Heart left ventricle (tissue), 16 donors: ENCODE results near the gene COX19. TPM values are rescaled to one million over a fixed set of nuclear protein-coding genes. Genes with fewer than 3 reads are reported as not detected.

ENCODE experiments used
- ATAC-seq, 4 donors: fragments of 200-7000 bp; cut with Tn5 transposase; one replicate each; pipeline ENCODE4 v1.9.1; 2020 to 2022; ENCODE audit warnings: moderate library complexity in 4 of 4, mild to moderate bottlenecking in 3 of 4, moderate number of reproducible peaks in 1 of 4
- DNase-seq, 5 donors: peaks; one replicate each; pipeline ENCODE4 v3.0.0-alpha.2; 2020
- H3K27ac ChIP-seq, 12 donors: fragments of 200-600 bp; sonication (generic) in 4 of 12; one replicate each; pipeline versions ENCODE4 v1.5.0 to v1.8.0; 2016 to 2022; ENCODE audit warnings: mild to moderate bottlenecking in 2 of 12
- H3K27me3 ChIP-seq, 9 donors: fragments of 200-600 bp; sonication (generic) in 2 of 9; one replicate each; pipeline versions ENCODE4 v1.5.1 to v1.8.0; 2016 to 2022; ENCODE audit warnings: mild to moderate bottlenecking in 3 of 9
- H3K36me3 ChIP-seq, 9 donors: fragments of 200-600 bp; sonication (generic) in 2 of 9; one replicate each; pipeline versions ENCODE4 v1.5.0 to v1.8.0; 2018 to 2022; ENCODE audit warnings: mild to moderate bottlenecking in 2 of 9
- H3K4me1 ChIP-seq, 12 donors: fragments of 200-600 bp; sonication (generic) in 4 of 12; one replicate each; pipeline versions ENCODE4 v1.5.0 to v1.8.0; 2016 to 2022; ENCODE audit warnings: mild to moderate bottlenecking in 3 of 12
- H3K4me3 ChIP-seq, 12 donors: fragments of 200-600 bp; sonication (generic) in 4 of 12; one replicate each; pipeline versions ENCODE4 v1.5.0 to v1.8.0; 2017 to 2022; ENCODE audit warnings: mild to moderate bottlenecking in 9 of 12, moderate library complexity in 4 of 12
- H3K9me3 ChIP-seq, 12 donors: fragments of 200-600 bp; sonication (generic) in 4 of 12; one replicate each; pipeline versions ENCODE4 v1.5.0 to v1.8.0; 2016 to 2022; ENCODE audit warnings: mild to moderate bottlenecking in 1 of 12
- CTCF ChIP-seq, 12 donors: fragments of 200-600 bp; sonication (generic) in 4 of 12; IDR thresholded peaks; one replicate each; pipeline versions ENCODE4 v1.5.0 to v1.8.0; 2018 to 2022; ENCODE audit warnings: antibody characterized with exemption in 12 of 12, mild to moderate bottlenecking in 5 of 12
- POLR2A ChIP-seq, 2 donors: fragments of 450-650 bp; IDR thresholded peaks; one replicate each; pipeline ENCODE4 v1.6.1; 2017; ENCODE audit warnings: antibody characterized with exemption in 2 of 2, mild to moderate bottlenecking in 2 of 2, moderate library complexity in 2 of 2
- WGBS, 4 donors: extraction: QIAGEN DNeasy Blood & Tissue Kit in 2 of 4; methylation state at CpG; one replicate each; pipeline versions ENCODE4 v1.1.5 to v1.1.7; 2013 to 2018; 5-methylcytosine and 5-hydroxymethylcytosine counted together
- intact Hi-C, 10 donors: fragments of 100-400 bp; cut with DNase I; formaldehyde crosslinking; loops; one replicate each; pipeline versions ENCODE4 v1.11.1 to v1.14.2; 2022
- long read RNA-seq, 3 donors: library from polyadenylated mRNA; unstranded; transcript quantifications; one replicate each; pipeline ENCODE4 v2.0.0, GENCODE V29; 2020 to 2021
- polyA plus RNA-seq, 2 donors: library from polyadenylated mRNA; stranded (reverse); fragments of 200-250 nt; gene quantifications; one replicate each; pipeline ENCODE4 v1.2.3, GENCODE V29; 2013
- total RNA-seq, 9 donors: library from RNA; depleted of rRNA in 2 of 9; stranded (reverse); fragments of >200 nt in 2 of 9; fragmentation: NEBNext Ultra II Directional in 3 of 9; extraction: Animal tissue kit (Norgen Biotek cat#: 25700) in 3 of 9; gene quantifications; one replicate each; pipeline versions ENCODE4 v1.1.0 to v1.2.4, GENCODE V29; 2016 to 2023
- donor health status: ischemic (EF 13 %, LVEDD 7.1; RV severe dilation, severe dysfunction).
- donor health status: healthy with polysubstance abuse.
- donor health status: DM: no; HTN: yes; CAD: no.
- donor health status: DM: no; HTN: no; CAD: no.
- donor health status: ischemic (EF 25% LVEDD 6.9; RV normal size, moderate dysfunction).
- donor health status: ischemic (EF 25% LVEDD 5.7; RV mildly dilated, moderate dysfunction).
- donor health status: healthy.
- donor health status: DM: yes; HTN: yes; CAD: no.
- donor health status: ischemic (EF 35%, LVEDD 5.7; RV mildly dilated, moderate dysfunction).
- donor health status: nonischemic (EF 11% LVEDD 7.7; RV severe dilation, severe dysfunction).
- donor health status: DM: yes; HTN: yes; CAD: no.
- donor health status: PGD.
- donor health status: ischemic (EF 29% LVEDD 5.4; RV normal size, mild dysfunction).
- donor health status: nonischemic (EF 23%, LVEDD 6.1; RV moderate dilation, normal function).

Gene COX19
- total RNA-seq (1 to 10 TPM; 3.1 to 7.8 (median 6.5) TPM), polyA plus RNA-seq (1 to 10 TPM; 5.7 to 6.6 TPM)
- long read RNA-seq, donor 1, transcript COX19-201 (3 exons, 3,666 nt), result major isoform, 8 of 23 reads
- long read RNA-seq, donor 1, partial matches to known transcripts, result 3 of 23 reads
- long read RNA-seq, donor 1, other reads (novel, unspliced or antisense), result 10 of 23 reads
- long read RNA-seq, donor 2, transcript COX19-201 (3 exons, 3,666 nt), result major isoform, 10 of 15 reads
- long read RNA-seq, donor 2, partial matches to known transcripts, result 1 of 15 reads
- long read RNA-seq, donor 2, other reads (novel, unspliced or antisense), result 4 of 15 reads
- long read RNA-seq, donor 3, partial matches to known transcripts, result 0 of 6 reads
- long read RNA-seq, donor 3, other reads (novel, unspliced or antisense), result 4 of 6 reads

GRCh38 chr7:974820-975681 lies at the start of gene COX19:
Gene COX19 (minus strand): TSS chr7:975549. CDS start chr7:975509, 40 bp downstream.
- Histone ChIP-seq H3K27ac (peak within 1 kb of the TSS; percentile 85 to 99 (median 96)), H3K36me3 (peaks cover 0 to 36% (median 30%) of the 10 kb centered on the region in 9 donors), H3K27me3 (no peaks in the 10 kb centered on the region), H3K9me3 (no peaks in the 10 kb centered on the region), H3K4me3 (peak within 1 kb of the TSS; percentile 71 to 100 (median 98)), H3K4me1 (peaks cover 3 to 36% (median 25%) of the 10 kb centered on the region in 12 donors)
- ATAC-seq (peak; percentile 91 to 98 (median 95)), DNase-seq (peak; percentile 89 to 95 (median 91))
- intact Hi-C loops, result no loop called here
- TF ChIP-seq POLR2A (IDR thresholded peaks at IDR 0.05), result peak in 1 of 2 donors; percentile 67
- TF ChIP-seq CTCF (IDR thresholded peaks at IDR 0.05), result no peak
- 0 to 1% (median 0%) methylated on average over 19 to 78 of the region's 78 CpGs for WGBS, 4 donors

- H3K27ac ChIP-seq, result no peak overlapping the region
- no peak overlapping the region for H3K4me3 ChIP-seq
- H3K4me1 ChIP-seq, result peaks cover 4 to 31% (median 12%) of the 10 kb centered on the region in 12 donors
- no peak for TF ChIP-seq CTCF (IDR thresholded peaks at IDR 0.05)
- no peak for TF ChIP-seq POLR2A (IDR thresholded peaks at IDR 0.05)
- no peak for DNase-seq
- intact Hi-C loops, result no loop called here
- no peaks in the 10 kb centered on the region for H3K27me3 ChIP-seq
- peaks cover 0 to 35% (median 13%) of the 10 kb centered on the region in 9 donors for H3K36me3 ChIP-seq
- no peak for ATAC-seq
- 78 to 92% (median 84%) methylated on average over 15 of the region's 15 CpGs for WGBS, 4 donors
- peaks cover 0 to 6% (median 0%) of the 10 kb centered on the region in 12 donors for H3K9me3 ChIP-seq
Observed at GRCh38 chr7:1024331-1024841, 49.0 kb upstream of the COX19 start.

GRCh38 chr7:1022801-1023465 lies 47.6 kb upstream of the COX19 start:
- Histone ChIP-seq H3K36me3 (peaks cover 0 to 35% (median 19%) of the 10 kb centered on the region in 9 donors), H3K4me3 (no peak overlapping the region), H3K9me3 (peaks cover 0 to 6% (median 0%) of the 10 kb centered on the region in 12 donors), H3K27ac (no peak overlapping the region), H3K27me3 (no peaks in the 10 kb centered on the region), H3K4me1 (peaks cover 0 to 24% (median 7%) of the 10 kb centered on the region in 12 donors)
- DNase-seq (no peak), ATAC-seq (no peak)
- 93 to 95% (median 94%) methylated on average over 35 to 45 of the region's 45 CpGs for WGBS, 4 donors
- TF ChIP-seq POLR2A (IDR thresholded peaks at IDR 0.05), result no peak
- no peak for TF ChIP-seq CTCF (IDR thresholded peaks at IDR 0.05)
- intact Hi-C loops, result no loop called here
